ENCODE results near the gene NRP1.

The NRP1 gene

DNA sequence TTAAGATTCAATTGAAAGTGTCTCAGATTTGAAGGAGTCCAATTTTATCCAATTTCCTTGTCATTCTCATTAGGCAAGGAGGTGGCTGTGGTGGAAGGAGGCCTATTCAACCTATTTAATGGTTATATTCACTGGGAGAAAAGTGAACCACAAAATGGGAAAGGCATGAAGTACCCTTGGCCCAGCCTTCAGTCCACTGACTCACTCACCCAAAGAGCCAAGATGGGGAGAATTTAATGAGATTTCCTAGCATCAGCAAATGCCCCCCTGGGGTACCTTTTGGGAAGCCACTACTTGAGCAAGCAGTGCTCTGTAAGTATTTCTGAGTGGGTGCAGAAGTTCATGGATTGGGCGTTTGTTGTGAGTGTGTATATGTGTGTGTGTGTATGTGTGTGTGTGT, 144.1 kb downstream of the NRP1 start:
- no peak for ATAC-seq
- TF ChIP-seq ARNTL (CRISPR knock-in tag; IDR thresholded peaks at IDR 0.05; ENCODE audit: borderline replicate concordance, low read depth) (no peak), ESRRG (CRISPR knock-in tag; IDR thresholded peaks at IDR 0.05) (no peak), OSR1 (CRISPR knock-in tag; IDR thresholded peaks at IDR 0.05) (no peak), ZNF8 (CRISPR knock-in tag; IDR thresholded peaks at IDR 0.05) (no peak), PPARA (CRISPR knock-in tag; IDR thresholded peaks at IDR 0.05; ENCODE audit: borderline replicate concordance) (no peak), ISL1 (CRISPR knock-in tag; IDR thresholded peaks at IDR 0.05) (no peak), CSDC2 (CRISPR knock-in tag; IDR thresholded peaks at IDR 0.05) (no peak), CSRNP3 (CRISPR knock-in tag; IDR thresholded peaks at IDR 0.05) (no peak), ZNF565 (CRISPR knock-in tag; conservative IDR thresholded peaks at IDR 0.05; ENCODE audit: low read depth) (no peak), ZNF70 (CRISPR knock-in tag; IDR thresholded peaks at IDR 0.05) (no peak), TOX (CRISPR knock-in tag; IDR thresholded peaks at IDR 0.05; ENCODE audit: borderline replicate concordance) (no peak), RARB (CRISPR knock-in tag; IDR thresholded peaks at IDR 0.05) (no peak), BACH2 (CRISPR knock-in tag; IDR thresholded peaks at IDR 0.05; ENCODE audit: borderline replicate concordance) (no peak), ZFP30 (CRISPR knock-in tag; IDR thresholded peaks at IDR 0.05) (no peak), PATZ1 (CRISPR knock-in tag; IDR thresholded peaks at IDR 0.05; ENCODE audit: borderline replicate concordance) (no peak), GLIS3 (CRISPR knock-in tag; IDR thresholded peaks at IDR 0.05) (no peak), SNAI2 (CRISPR knock-in tag; IDR thresholded peaks at IDR 0.05) (no peak), ZFP3 (CRISPR knock-in tag; IDR thresholded peaks at IDR 0.05) (no peak)
- TF ChIP-seq, protein P1, sequence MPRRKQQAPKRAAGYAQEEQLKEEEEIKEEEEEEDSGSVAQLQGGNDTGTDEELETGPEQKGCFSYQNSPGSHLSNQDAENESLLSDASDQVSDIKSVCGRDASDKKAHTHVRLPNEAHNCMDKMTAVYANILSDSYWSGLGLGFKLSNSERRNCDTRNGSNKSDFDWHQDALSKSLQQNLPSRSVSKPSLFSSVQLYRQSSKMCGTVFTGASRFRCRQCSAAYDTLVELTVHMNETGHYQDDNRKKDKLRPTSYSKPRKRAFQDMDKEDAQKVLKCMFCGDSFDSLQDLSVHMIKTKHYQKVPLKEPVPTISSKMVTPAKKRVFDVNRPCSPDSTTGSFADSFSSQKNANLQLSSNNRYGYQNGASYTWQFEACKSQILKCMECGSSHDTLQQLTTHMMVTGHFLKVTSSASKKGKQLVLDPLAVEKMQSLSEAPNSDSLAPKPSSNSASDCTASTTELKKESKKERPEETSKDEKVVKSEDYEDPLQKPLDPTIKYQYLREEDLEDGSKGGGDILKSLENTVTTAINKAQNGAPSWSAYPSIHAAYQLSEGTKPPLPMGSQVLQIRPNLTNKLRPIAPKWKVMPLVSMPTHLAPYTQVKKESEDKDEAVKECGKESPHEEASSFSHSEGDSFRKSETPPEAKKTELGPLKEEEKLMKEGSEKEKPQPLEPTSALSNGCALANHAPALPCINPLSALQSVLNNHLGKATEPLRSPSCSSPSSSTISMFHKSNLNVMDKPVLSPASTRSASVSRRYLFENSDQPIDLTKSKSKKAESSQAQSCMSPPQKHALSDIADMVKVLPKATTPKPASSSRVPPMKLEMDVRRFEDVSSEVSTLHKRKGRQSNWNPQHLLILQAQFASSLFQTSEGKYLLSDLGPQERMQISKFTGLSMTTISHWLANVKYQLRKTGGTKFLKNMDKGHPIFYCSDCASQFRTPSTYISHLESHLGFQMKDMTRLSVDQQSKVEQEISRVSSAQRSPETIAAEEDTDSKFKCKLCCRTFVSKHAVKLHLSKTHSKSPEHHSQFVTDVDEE (CRISPR knock-in tag; IDR thresholded peaks at IDR 0.05), result no peak
- TF ChIP-seq, protein P2, sequence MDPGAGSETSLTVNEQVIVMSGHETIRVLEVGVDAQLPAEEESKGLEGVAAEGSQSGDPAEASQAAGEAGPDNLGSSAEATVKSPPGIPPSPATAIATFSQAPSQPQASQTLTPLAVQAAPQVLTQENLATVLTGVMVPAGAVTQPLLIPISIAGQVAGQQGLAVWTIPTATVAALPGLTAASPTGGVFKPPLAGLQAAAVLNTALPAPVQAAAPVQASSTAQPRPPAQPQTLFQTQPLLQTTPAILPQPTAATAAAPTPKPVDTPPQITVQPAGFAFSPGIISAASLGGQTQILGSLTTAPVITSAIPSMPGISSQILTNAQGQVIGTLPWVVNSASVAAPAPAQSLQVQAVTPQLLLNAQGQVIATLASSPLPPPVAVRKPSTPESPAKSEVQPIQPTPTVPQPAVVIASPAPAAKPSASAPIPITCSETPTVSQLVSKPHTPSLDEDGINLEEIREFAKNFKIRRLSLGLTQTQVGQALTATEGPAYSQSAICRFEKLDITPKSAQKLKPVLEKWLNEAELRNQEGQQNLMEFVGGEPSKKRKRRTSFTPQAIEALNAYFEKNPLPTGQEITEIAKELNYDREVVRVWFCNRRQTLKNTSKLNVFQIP (CRISPR knock-in tag; IDR thresholded peaks at IDR 0.05; ENCODE audit: borderline replicate concordance, low read depth), result no peak

GRCh38 chr10:33189808-33190207, 144.7 kb downstream of the NRP1 start:
- no peak for ATAC-seq
- TF ChIP-seq SNAI2 (CRISPR knock-in tag; IDR thresholded peaks at IDR 0.05) (no peak), ISL1 (CRISPR knock-in tag; IDR thresholded peaks at IDR 0.05) (no peak), TOX (CRISPR knock-in tag; IDR thresholded peaks at IDR 0.05; ENCODE audit: borderline replicate concordance) (no peak), TCF4 (CRISPR knock-in tag; IDR thresholded peaks at IDR 0.05; ENCODE audit: borderline replicate concordance) (no peak), ZFP30 (CRISPR knock-in tag; IDR thresholded peaks at IDR 0.05) (no peak), CREB5 (CRISPR knock-in tag; IDR thresholded peaks at IDR 0.05; ENCODE audit: low read depth) (no peak), GLIS3 (CRISPR knock-in tag; IDR thresholded peaks at IDR 0.05) (no peak), PPARA (CRISPR knock-in tag; IDR thresholded peaks at IDR 0.05; ENCODE audit: borderline replicate concordance) (no peak), ZNF70 (CRISPR knock-in tag; IDR thresholded peaks at IDR 0.05) (no peak)
- TF ChIP-seq, protein P2 (CRISPR knock-in tag; IDR thresholded peaks at IDR 0.05; ENCODE audit: borderline replicate concordance, low read depth), result no peak
